HEK293T (cell line): ENCODE measurements around the gene TM7SF3.

Experiments
- ARNT ChIP-seq: fragments of 450-650 bp; IDR thresholded peaks from 2 replicates; pipeline ENCODE4 v1.6.1; 2017; ENCODE audit warnings: mild to moderate bottlenecking
- BHLHE40 ChIP-seq: fragments of 450-650 bp; IDR thresholded peaks from 2 replicates; pipeline ENCODE4 v1.6.1; 2016; ENCODE audit warnings: mild to moderate bottlenecking, moderate library complexity, borderline replicate concordance
- CTBP1 ChIP-seq: fragments of 450-650 bp; IDR thresholded peaks from 2 replicates; pipeline ENCODE4 v1.6.1; 2016; ENCODE audit warnings: borderline replicate concordance
- ELF4 ChIP-seq: fragments of 450-650 bp; IDR thresholded peaks from 2 replicates; pipeline ENCODE4 v1.6.1; 2017; ENCODE audit warnings: antibody characterized with exemption
- FOXA1 ChIP-seq: fragments of 450-650 bp; IDR thresholded peaks from 2 replicates; pipeline ENCODE4 v1.6.1; 2016; ENCODE audit warnings: mild to moderate bottlenecking
- FOXK2 ChIP-seq: fragments of 450-650 bp; IDR thresholded peaks from 2 replicates; pipeline ENCODE4 v1.6.1; 2016; ENCODE audit warnings: mild to moderate bottlenecking
- HDGF ChIP-seq: fragments of 450-650 bp; IDR thresholded peaks from 2 replicates; pipeline ENCODE4 v1.6.1; 2017; ENCODE audit warnings: antibody characterized with exemption, borderline replicate concordance
- PKNOX1 ChIP-seq: fragments of 450-650 bp; IDR thresholded peaks from 2 replicates; pipeline ENCODE4 v1.6.1; 2016
- SP1 ChIP-seq: fragments of 450-650 bp; IDR thresholded peaks from 2 replicates; pipeline ENCODE4 v1.6.1; 2017
- TARDBP ChIP-seq: fragments of 450-650 bp; IDR thresholded peaks from 2 replicates; pipeline ENCODE4 v1.6.1; 2016

GRCh38 chr12:27026257-27026656, 12.1 kb upstream of the TM7SF3 start:
- no peak for TF ChIP-seq HDGF
- no peak for TF ChIP-seq TARDBP
- TF ChIP-seq SP1: no peak
- TF ChIP-seq ELF4: no peak
- no peak for TF ChIP-seq FOXK2
- TF ChIP-seq CTBP1: no peak
- no peak for TF ChIP-seq PKNOX1
- no peak for TF ChIP-seq FOXA1
- no peak for TF ChIP-seq ARNT
- no peak for TF ChIP-seq BHLHE40
